DMS114 treated with DMSO at 0.1 percent for 48 hours (cell line): Measurements from ENCODE around the gene PROCR.
"Not testable (repeated sequence)": the region's sequence is repeated elsewhere in the genome, so short reads cannot be mapped to it uniquely, and the experiment has no call there.

Source experiments
- DNase-seq: peaks from one replicate; lab custom pipeline; 2025; ENCODE audit not compliant: unreplicated experiment; lab: John Stamatoyannopoulos, UW

PROCR gene

GRCh38 chr20:35164531-35164930, 7.3 kb upstream of the PROCR start:
- DNase-seq, result not testable (repeated sequence)

- no peak for DNase-seq
Observed at GRCh38 chr20:35165221-35166185, 6.4 kb upstream of the PROCR start.

DNA sequence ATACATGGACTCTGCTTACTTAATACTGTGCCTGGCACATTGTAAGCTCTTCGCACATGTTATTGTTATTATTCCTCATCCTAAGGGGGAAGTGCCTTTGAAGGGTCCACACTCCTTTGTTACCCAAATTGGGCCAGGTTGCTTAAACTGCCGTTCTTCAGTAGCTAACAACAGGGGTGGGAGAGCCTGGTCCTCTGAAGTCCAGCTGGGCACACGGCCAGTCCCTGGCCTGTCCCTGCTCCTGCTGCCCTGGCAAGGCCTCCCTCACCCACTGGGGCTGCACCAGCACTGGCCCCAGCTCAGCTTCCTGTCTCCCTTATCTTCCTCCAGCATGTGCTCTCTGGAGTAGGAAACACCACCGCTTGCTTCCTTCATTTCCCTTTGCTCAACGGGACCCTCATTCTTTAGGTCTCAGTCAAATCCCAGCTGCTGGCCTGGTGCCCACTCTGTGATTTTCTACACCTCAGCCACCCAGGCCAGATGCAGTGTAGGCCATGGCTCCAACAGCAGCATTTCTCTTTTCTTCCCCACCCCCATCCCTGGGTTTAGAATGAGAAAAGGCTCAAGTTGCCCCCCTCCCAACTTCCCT, 5.5 kb upstream of the PROCR start:
- DNase-seq, result no peak

DNA sequence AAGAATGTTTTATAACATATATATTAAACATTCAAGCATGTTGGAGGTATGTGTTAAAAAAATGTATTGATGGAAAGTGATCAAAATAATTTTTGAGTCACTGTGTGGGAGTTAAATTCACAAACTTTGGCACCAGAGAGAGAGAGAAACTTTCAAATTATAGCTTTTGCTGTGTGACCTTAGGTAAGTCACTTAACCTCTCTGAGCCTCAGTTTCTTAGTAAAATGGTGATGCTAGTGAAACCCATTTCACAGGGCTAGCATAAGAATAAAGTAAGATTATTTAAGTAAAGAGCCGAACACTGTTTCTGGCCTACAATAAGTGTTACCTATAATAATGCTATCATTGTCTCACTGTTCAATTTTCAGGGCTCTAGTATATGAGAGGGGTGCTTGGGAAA, 4.1 kb upstream of the PROCR start:
- DNase-seq, result no peak

- DNase-seq, result not testable (repeated sequence)
Observed at GRCh38 chr20:35168701-35169409, 3.0 kb upstream of the PROCR start.

GRCh38 chr20:35171438-35171752, 477 bp upstream of the PROCR start:
- no peak for DNase-seq

DNA sequence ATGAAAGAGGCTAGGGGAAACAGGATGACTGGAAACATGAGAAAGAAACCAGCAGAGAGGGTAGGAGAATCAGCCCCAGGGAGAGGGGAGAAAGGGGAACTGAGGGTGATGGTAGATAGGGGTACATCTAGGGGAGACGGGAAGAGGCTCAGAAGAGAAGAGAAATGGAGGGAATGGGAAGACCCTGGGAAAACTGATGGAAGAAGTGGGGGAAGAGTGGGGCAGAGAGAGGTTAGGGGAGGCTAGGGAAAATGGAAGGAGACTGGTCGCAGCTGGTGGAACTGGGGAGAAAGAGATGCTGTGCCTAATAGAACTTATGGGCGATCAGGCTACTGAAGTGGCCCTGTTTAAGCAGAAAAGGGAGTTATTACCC, 548 bp downstream of the PROCR start:
- DNase-seq, result no peak

- no peak for DNase-seq
Observed at GRCh38 chr20:35173576-35174192, 1.8 kb downstream of the PROCR start.

- no peak for DNase-seq
Observed at GRCh38 chr20:35174458-35175216, 2.8 kb downstream of the PROCR start.

GRCh38 chr20:35176132-35176531, 4.3 kb downstream of the PROCR start:
- no peak for DNase-seq

DNA sequence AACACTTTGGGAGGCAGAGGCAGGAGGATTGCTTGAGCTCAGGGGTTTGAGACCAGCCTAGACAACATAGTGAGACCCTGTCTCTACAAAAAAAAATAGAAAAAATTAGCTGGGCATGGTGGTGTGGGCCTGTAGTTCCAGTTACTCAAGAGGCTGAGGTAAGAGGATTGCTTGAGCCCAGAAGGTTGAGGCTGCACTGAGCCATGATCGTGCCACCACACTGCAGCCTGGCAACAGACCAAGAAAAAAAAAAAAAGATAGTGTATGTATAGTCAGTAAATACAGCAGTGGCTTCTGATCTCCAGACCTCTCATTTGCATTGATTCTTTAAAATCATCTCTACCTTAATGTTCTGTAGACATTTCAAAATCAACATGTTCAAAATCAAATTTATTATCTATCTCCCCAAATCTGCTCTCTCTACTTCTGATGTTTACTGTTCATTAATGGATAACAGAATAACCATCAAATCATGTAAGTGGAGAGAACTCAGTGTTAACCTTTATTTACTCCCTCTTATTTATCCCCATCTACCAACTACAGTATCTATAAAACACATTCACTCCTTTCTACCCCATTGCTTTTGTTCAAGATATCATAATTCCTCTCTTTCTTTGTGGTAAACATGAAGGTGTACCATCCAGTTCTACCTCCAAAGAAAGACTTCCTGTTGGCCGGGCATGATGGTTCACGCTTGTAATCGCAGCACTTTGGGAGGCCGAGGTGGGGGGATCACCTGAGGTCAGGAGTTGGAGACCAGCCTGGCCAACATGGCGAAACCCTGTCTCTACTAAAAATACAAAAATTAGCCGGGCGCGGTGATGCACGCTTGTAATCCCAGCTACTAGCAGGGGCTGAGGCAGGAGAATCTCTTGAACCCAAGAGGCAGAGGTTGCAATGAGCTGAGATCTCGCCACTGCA, 7.7 kb downstream of the PROCR start:
- no peak for DNase-seq

GRCh38 chr20:35180266-35180665, 8.4 kb downstream of the PROCR start:
- no peak for DNase-seq

DNA sequence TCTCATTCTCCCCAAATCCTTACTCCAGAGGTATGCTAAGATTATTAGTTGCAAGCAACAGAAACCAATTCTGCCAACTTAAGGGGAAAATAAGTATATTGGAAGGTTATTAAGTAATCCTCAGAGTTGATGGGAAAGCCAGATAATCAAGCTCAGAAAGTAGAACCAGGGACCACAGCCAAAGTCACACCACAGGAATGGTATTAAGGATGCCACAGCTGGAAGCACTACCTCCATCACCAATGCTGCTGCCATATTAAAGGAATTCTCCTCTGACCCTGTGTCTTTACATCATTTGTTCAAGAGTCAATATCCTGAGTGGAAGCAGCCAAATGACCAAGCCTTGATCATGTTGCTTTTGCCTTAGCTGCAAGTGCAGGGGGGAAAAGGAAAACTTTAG, 9.9 kb downstream of the PROCR start:
- DNase-seq, result no peak

DNA sequence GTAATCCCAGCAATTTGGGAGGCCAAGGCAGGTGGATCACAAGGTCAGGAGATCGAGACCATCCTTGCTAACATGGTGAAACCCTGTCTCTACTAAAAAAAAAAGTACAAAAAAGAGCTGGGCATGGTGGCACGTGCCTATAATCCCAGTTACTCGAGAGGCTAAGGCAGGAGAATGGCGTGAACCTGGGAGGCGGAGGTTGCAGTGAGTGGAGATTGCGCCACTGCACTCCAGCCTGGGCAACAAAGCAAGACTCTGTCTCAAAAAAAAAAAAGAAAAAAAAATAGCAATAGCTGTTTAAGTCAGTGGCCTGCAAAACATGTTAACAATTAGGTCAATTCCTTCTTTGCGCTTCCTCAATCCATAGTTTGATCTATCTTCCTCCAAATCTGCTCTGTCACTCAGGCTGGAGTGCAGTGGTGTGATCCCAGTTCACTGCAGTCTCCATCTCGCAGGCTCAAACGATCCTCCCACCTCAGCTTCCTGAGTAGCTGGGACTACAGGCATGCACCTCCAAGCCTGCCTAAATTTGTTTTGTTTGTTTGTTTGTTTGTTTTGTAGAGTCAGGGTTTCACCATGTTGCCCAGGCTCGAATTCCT, 14.9 kb downstream of the PROCR start:
- DNase-seq, result not testable (repeated sequence)

DNA sequence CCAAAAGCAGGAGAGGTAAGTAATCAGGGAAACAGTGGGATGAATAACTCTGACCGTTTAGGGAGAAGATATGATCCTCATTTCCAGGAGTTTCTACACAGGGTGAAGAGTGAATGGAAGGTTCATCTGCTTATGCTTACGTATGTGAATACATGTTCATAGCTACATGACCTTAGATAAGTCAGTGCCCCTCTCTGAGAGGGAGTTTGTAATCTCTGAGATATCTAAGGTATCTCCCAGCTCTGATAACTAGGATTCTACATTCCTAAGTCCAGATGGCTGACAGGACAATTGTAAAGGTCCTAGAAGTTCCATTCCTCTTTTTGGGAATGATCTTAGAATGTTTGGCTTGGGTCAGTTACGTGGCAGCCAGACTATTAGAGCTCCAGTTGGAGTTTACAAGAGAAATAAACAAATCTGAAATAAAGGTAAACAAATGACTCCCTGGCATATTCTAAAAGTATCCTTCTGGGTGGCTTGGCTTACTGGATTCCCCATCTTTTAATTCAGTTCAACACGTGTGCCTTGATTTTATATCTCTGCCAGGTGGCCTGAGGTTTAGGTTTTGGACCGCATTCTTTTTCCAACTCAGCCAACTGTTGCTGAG, 15.8 kb downstream of the PROCR start:
- no peak for DNase-seq

DNA sequence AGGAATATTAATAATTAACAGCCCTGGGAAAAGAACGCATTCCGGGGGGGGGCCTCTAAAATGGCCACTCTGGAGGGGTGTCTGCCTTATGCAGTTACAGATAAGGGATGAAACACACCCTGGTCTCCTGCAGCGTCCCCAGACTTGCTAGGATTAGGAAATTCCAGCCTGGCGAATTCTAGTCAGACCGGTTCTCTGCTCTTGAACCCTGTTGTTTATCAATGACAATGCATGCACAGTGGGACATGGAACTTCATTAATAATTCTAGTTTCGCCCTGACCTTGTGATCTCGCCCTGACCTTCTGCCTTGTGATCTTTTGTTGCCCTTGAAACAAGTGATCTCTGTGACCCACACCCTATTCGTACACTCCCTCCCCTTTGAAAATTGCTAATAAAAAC, 17.4 kb downstream of the PROCR start:
- not testable (repeated sequence) for DNase-seq

DNA sequence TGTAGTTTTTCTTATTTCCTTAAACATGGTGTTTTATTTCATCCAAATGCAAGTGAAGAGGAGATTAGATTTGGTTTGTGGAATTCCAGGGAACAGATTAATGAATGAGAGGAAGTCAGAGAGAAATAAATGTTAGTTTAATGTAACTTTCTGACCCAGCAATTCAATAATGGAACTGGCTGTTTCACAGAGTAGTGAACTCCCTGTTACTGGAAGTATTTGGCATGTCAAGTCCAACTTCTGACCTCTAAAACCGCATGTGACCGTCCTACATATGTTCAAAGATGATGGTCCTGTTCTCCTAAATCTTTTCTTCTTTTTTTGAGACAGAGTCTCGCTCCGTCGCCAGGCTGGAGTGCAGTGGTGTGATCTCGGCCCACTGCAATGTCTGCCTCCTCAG, 18.7 kb downstream of the PROCR start:
- no peak for DNase-seq

GRCh38 chr20:35191419-35192117, 19.7 kb downstream of the PROCR start:
- no peak for DNase-seq
